ENCODE results near the gene NAALADL2. TPM values are rescaled to one million over a fixed set of nuclear protein-coding genes. Genes with fewer than 3 reads are reported as not detected.

NAALADL2 gene
- total RNA-seq, 4 donors from 2014 or later = 0.36 to 9.2 (median 0.63) TPM

GRCh38 chr3:175619369-175619768, 760.2 kb downstream of the NAALADL2 start:
- DNase-seq (no peak), ATAC-seq (no peak)
- no peaks in the 10 kb centered on the region for H3K27me3 ChIP-seq
- H3K36me3 ChIP-seq = no peaks in the 10 kb centered on the region
- H3K4me1 ChIP-seq = no peaks in the 10 kb centered on the region
- H3K4me3 ChIP-seq = no peak overlapping the region
- no peak overlapping the region for H3K27ac ChIP-seq
- no peaks in the 10 kb centered on the region for H3K9me3 ChIP-seq
- intact Hi-C loops (cut with DNase I; ENCODE audit: low total_unique reads) (no loop called here), in situ Hi-C loops (cut with MboI; ENCODE audit: low sequenced_read_pairs in 4 of 4) (no loop called here)
- no peak for TF ChIP-seq POLR2A (IDR thresholded peaks at IDR 0.05)
- TF ChIP-seq, protein P1, sequence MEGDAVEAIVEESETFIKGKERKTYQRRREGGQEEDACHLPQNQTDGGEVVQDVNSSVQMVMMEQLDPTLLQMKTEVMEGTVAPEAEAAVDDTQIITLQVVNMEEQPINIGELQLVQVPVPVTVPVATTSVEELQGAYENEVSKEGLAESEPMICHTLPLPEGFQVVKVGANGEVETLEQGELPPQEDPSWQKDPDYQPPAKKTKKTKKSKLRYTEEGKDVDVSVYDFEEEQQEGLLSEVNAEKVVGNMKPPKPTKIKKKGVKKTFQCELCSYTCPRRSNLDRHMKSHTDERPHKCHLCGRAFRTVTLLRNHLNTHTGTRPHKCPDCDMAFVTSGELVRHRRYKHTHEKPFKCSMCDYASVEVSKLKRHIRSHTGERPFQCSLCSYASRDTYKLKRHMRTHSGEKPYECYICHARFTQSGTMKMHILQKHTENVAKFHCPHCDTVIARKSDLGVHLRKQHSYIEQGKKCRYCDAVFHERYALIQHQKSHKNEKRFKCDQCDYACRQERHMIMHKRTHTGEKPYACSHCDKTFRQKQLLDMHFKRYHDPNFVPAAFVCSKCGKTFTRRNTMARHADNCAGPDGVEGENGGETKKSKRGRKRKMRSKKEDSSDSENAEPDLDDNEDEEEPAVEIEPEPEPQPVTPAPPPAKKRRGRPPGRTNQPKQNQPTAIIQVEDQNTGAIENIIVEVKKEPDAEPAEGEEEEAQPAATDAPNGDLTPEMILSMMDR (IDR thresholded peaks at IDR 0.05 in 4 of 5, conservative IDR thresholded peaks at IDR 0.05 in 1 of 5) = no peak

- Histone ChIP-seq H3K27me3 (no peaks in the 10 kb centered on the region), H3K4me1 (no peaks in the 10 kb centered on the region), H3K36me3 (no peaks in the 10 kb centered on the region), H3K9me3 (no peaks in the 10 kb centered on the region), H3K27ac (no peak overlapping the region), H3K4me3 (no peak overlapping the region)
- in situ Hi-C loops (cut with MboI; ENCODE audit: low sequenced_read_pairs in 4 of 4) (no loop called here), intact Hi-C loops (cut with DNase I; ENCODE audit: low total_unique reads) (no loop called here)
- ATAC-seq (no peak), DNase-seq (no peak)
- TF ChIP-seq, protein P1 (IDR thresholded peaks at IDR 0.05 in 4 of 5, conservative IDR thresholded peaks at IDR 0.05 in 1 of 5) = no peak
- no peak for TF ChIP-seq POLR2A (IDR thresholded peaks at IDR 0.05)
Observed at GRCh38 chr3:175620093-175620492, 761.0 kb downstream of the NAALADL2 start.

DNA sequence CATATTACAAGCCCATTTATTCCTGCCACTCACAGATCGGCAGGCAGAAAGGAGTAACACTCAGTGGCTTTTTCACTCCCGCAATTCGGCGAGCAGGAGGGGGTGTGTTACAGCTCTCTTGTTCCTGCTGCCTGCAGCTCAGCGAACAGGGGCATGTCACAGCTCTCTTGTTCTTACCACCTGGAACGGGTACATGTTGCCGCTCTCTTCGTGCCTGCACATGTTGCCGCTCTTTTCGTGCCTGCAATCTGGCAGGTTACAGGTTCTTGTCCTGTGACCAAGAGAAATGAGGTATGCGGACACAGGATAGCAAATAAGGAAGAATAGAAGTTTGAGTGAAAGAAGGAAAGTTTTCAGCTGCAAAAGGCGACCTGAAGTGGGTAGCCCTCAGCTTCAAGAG, 761.4 kb downstream of the NAALADL2 start:
- no peak for TF ChIP-seq POLR2A (IDR thresholded peaks at IDR 0.05)
- TF ChIP-seq, protein P1 (IDR thresholded peaks at IDR 0.05 in 4 of 5, conservative IDR thresholded peaks at IDR 0.05 in 1 of 5) = no peak
- ATAC-seq (no peak), DNase-seq (no peak)
- H3K36me3 ChIP-seq = no peaks in the 10 kb centered on the region
- in situ Hi-C loops (cut with MboI; ENCODE audit: low sequenced_read_pairs in 4 of 4) (no loop called here), intact Hi-C loops (cut with DNase I; ENCODE audit: low total_unique reads) (no loop called here)
- no peak overlapping the region for H3K4me3 ChIP-seq
- no peaks in the 10 kb centered on the region for H3K9me3 ChIP-seq
- H3K27me3 ChIP-seq = no peaks in the 10 kb centered on the region
- H3K4me1 ChIP-seq = no peaks in the 10 kb centered on the region
- H3K27ac ChIP-seq = no peak overlapping the region

DNA sequence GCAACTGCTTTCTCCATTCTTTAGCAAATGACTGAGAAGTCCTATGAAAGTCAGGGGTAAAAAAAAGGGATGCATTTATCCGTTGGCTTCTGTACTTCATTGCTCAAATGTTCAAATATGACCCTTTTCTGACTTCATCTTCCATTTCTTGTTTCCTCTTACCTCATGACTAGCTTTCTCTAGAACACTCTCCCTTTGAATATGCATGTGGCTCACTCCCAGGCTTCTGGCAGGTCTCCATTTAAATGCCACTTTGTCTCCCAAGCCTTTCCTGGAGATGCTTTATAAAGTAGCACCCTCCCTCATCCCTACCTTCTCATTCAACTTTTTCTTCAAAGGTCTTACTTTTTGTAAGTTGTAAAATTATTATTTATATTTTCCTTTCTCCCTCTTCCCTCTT, 781.8 kb downstream of the NAALADL2 start:
- DNase-seq = no peak
- Histone ChIP-seq H3K4me3 (no peak overlapping the region), H3K27me3 (no peaks in the 10 kb centered on the region), H3K27ac (no peak overlapping the region), H3K36me3 (no peaks in the 10 kb centered on the region), H3K4me1 (no peaks in the 10 kb centered on the region), H3K9me3 (no peaks in the 10 kb centered on the region)
- in situ Hi-C loops (cut with MboI; ENCODE audit: low sequenced_read_pairs in 4 of 4) = no loop called here
- no peak for ATAC-seq
- TF ChIP-seq POLR2A (IDR thresholded peaks at IDR 0.05) = no peak
- TF ChIP-seq, protein P1 (IDR thresholded peaks at IDR 0.05 in 4 of 5, conservative IDR thresholded peaks at IDR 0.05 in 1 of 5) = no peak
- intact Hi-C loops (cut with DNase I; ENCODE audit: low total_unique reads) = no loop called here

DNA sequence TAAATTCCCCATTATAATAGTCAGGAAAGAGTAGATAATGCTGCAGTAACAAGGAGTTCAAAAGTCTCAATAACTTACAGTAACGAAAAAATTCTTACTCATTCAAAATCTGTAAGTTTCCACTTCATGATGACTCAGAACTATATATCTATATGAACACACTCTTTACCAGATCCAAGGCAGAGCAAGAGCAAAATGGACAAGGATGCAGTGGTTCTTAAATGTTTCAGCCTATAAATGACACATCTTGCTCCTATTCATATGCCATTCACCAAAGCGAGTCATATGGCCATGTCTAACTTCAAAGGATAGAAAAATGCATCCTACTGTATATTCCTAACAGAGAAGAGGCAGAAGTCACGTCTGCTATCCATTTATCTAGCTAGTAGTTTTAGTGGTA, 787.7 kb downstream of the NAALADL2 start:
- in situ Hi-C loops (cut with MboI; ENCODE audit: low sequenced_read_pairs in 4 of 4) = no loop called here
- Histone ChIP-seq H3K36me3 (no peaks in the 10 kb centered on the region), H3K9me3 (no peaks in the 10 kb centered on the region), H3K27ac (no peak overlapping the region), H3K4me3 (no peak overlapping the region), H3K27me3 (no peaks in the 10 kb centered on the region), H3K4me1 (no peaks in the 10 kb centered on the region)
- intact Hi-C loops (cut with DNase I; ENCODE audit: low total_unique reads) = no loop called here
- TF ChIP-seq POLR2A (IDR thresholded peaks at IDR 0.05) = no peak
- TF ChIP-seq, protein P1 (IDR thresholded peaks at IDR 0.05 in 4 of 5, conservative IDR thresholded peaks at IDR 0.05 in 1 of 5) = no peak
- no peak for DNase-seq
- ATAC-seq = no peak

Data from gastrocnemius medialis (tissue), 4 donors.